Skin of body (tissue), 2 donors: ENCODE results near the gene ELMO1. TPM values are rescaled to one million over a fixed set of nuclear protein-coding genes. Genes with fewer than 3 reads are reported as not detected.

Source experiments
- DNase-seq: peaks from one replicate; lab custom pipeline; 2025; lab: John Stamatoyannopoulos, UW
- total RNA-seq: library from RNA; depleted of rRNA; stranded (reverse); fragments of >200 nt; gene quantifications from one replicate; pipeline ENCODE4 v1.2.3, GENCODE V29; 2014

ELMO1 gene
- total RNA-seq, 1 donor from 2014 or later: 37.9 TPM

DNA sequence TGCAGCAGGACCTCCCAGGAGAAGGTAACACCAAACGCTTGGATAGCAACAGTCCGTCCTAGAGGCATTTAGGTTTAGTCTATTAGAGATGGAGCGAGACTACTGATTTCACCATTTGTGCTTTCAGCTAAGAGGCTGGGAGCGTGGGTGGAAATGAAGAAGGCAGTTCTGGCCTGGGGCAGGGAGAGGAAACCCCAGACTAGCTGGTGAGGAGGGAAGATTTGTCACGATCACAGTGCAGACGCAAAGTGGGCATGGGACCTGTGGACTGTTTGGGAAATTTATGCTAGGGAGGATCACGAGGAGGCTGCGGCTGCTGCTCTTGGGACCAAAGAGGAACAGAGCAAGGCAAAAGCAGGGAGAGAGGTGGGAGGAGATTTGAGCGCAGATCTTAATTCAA, 594.0 kb downstream of the ELMO1 start:
- no peak for DNase-seq

- no peak for DNase-seq
Observed at GRCh38 chr7:36852931-36853330, 595.7 kb downstream of the ELMO1 start.

DNA sequence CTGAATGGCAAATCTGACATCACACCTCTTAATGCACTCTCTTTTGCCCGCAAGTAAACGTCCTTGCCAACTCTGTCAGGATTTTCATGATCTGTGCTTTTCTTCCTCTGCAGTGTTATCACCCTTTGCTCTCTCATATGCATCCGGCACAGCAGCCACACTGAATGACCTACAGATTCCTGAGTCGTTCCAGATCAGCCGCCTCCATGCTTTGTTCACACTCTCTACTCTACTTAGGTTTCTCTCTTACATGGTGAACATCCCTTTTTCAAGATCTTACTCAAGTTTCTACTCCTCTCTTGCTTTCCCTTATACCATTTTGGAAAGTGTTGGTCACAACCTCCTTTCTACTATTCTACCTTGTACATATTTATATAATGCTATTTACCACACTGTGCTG, 596.6 kb downstream of the ELMO1 start:
- DNase-seq: no peak

GRCh38 chr7:36851382-36851781, 597.3 kb downstream of the ELMO1 start:
- DNase-seq: no peak

- no peak for DNase-seq
Observed at GRCh38 chr7:36847946-36848345, 600.7 kb downstream of the ELMO1 start.

DNA sequence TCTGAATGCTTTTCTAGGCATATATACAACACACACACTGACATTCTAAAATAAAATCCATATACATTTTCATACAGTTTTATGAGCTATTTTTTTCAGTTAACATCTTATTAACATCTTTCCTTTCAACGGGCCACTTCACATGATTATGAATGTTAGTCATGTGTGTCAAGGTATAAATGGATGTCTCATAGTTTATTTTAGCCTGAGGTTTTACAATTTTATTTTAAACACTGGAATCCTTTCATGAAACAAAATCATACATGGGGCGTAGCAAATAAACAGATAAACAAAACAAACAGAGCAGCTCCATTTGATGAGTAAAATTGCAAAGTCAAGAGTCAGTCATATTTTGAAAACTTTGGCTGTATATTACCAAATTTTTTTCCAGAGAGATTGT, 604.3 kb downstream of the ELMO1 start:
- DNase-seq: no peak

- no peak for DNase-seq
Observed at GRCh38 chr7:36840904-36841303, 607.8 kb downstream of the ELMO1 start.

- DNase-seq: no peak
Observed at GRCh38 chr7:36838616-36839225, 609.9 kb downstream of the ELMO1 start.

GRCh38 chr7:36831049-36831448, 617.6 kb downstream of the ELMO1 start:
- DNase-seq: no peak

- no peak for DNase-seq
Observed at GRCh38 chr7:36827726-36828703, 620.6 kb downstream of the ELMO1 start.

- no peak for DNase-seq
Observed at GRCh38 chr7:36825501-36825900, 623.2 kb downstream of the ELMO1 start.

GRCh38 chr7:36823353-36823752, 625.3 kb downstream of the ELMO1 start:
- no peak for DNase-seq

DNA sequence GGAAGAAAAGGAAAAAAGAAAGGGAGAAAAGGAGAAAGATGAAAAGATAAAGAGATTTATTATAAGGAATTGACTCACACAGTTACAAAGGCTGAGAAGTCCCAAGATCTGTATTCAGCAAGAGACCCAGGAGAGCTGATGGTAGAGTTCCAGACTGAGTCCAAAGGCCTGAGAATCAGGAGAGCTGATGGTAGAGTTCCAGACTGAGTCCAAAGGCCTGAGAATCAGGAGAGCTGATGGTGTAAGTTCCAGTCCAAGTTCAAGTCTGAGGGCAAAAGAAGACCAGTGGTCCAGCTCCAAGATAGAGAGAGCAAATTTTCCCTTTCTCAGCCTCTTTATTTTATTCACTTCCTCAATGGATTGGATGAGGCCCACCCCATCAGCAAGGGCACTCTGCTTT, 627.0 kb downstream of the ELMO1 start:
- no peak for DNase-seq

- DNase-seq: no peak
Observed at GRCh38 chr7:36820527-36821170, 628.0 kb downstream of the ELMO1 start.

GRCh38 chr7:36819639-36820038, 629.0 kb downstream of the ELMO1 start:
- DNase-seq: no peak

DNA sequence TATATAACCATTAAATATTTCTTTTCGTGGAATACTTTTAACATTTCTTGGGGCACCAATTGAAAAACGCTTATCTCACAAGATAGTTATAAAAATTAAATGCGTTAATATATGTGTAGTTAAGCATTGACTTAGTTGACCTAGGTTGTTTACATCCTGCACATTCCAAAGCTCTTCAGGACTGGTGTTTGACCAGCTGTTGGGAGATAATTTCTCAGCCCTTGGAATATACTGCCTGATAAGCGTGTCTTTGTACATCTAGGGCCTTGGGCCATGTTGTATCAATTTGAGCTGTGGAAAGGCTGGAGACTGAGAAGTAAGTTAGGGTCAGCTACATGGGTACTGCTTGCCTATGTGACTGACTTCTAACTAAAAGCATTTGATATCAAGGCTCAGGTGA, 634.4 kb downstream of the ELMO1 start:
- DNase-seq: no peak

DNA sequence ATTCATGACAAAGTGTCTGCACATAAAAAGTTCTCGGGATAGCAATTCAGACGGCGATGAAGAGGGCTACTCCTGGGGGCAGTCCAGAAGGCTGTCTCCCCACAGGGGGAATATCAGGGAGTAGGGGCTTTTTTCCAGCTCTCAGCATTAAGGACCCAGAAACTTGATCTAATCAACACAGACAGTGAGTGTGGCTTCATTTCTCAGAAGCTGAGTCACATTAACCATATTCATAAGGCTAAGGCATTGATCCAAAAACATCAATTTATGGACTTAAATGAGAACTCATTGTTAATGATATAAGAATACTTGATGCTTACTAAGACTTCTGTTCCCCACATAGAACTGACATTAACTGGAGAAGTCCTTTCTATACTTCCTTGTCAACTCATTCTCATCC, 636.9 kb downstream of the ELMO1 start:
- DNase-seq: no peak

GRCh38 chr7:36810489-36810888, 638.2 kb downstream of the ELMO1 start:
- DNase-seq: no peak

DNA sequence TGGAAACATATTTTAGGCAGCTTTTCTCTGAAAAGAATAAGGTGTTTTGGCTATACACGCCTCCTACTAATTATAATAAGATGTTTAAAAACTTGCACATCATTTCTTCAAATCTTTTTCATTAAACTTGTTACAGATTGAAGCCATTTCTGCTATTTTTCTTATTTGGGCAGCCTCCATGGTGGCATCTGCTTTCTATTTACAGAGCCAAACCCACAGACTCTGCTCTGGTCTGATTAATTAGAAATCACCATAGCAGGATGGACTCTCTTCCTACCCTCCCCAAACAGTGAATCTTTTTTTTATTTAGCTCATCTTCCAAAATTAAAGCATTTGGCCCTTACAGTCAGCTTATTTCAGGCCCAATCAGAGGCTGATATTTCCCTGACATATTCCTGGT, 638.6 kb downstream of the ELMO1 start:
- no peak for DNase-seq

DNA sequence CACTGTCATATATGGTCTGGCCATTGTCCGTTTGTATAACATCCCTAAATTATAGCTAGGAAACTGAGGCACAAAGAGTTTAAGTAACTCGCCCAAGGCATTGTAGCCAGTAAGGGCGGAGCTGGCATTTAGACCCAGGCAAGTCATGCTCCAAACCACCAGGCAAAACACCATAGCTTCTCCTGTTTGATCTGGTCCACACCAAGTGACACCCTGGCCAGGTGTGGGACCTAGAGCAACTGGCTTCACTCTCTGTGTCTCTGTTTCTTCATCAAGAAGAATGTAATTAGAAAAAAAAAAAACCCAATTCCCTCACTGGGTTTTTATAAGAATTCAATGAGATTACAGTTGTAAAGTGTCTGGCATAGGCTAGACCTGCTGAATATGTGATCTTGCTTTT, 639.2 kb downstream of the ELMO1 start:
- DNase-seq: no peak

DNA sequence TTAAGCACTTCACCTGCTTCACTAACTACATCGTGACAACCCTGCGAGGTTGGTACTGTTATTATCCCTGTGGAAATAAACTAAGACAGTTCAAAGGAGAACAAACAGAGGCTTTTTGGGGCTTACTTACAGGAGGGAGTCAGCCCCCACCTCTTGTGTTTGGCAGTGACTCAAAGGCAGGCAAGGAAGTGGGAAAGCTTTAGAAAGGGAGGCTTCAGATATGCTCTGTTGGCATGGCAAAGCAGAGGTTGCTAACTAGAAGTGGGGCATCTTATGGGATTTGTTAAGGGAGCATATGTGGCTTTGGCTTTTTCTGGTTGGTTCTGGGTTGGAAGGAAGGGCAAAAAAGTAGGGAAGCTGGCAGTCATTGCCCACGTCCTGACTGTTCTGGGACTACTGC, 639.6 kb downstream of the ELMO1 start:
- DNase-seq: no peak

GRCh38 chr7:36806891-36807290, 641.8 kb downstream of the ELMO1 start:
- DNase-seq: no peak
